ENCODE data around the gene LAMB4. TPM values are rescaled to one million over a fixed set of nuclear protein-coding genes. Genes with fewer than 3 reads are reported as not detected.
"Not testable (repeated sequence)": the region's sequence is repeated elsewhere in the genome, so short reads cannot be mapped to it uniquely, and the experiment has no call there.

LAMB4 gene
- total RNA-seq, 2 donors from 2014 or later = 0.26 to 2.0 TPM

DNA sequence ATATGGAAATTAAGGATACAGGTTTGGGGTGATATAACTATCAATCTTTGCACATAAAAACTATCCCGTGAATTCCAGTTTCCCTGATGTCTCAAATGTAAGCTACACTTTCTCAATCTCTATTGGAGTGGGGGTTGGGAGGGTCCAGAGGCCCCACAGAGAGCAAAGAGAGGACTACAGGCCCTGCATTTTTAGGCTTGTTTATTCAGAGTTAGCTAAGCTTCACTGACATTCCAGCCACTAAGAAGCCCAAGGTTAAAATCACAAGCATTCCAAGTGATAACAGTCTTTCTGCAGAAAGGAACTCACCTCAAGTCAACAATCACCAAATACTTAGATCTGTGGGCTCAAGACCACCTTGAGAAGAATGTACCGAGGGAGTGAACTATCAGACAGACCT, 95.6 kb downstream of the LAMB4 start:
- ATAC-seq (peak; percentile 48), DNase-seq (no peak)
- TF ChIP-seq POLR2A (IDR thresholded peaks at IDR 0.05) = no peak
- TF ChIP-seq, protein P1, sequence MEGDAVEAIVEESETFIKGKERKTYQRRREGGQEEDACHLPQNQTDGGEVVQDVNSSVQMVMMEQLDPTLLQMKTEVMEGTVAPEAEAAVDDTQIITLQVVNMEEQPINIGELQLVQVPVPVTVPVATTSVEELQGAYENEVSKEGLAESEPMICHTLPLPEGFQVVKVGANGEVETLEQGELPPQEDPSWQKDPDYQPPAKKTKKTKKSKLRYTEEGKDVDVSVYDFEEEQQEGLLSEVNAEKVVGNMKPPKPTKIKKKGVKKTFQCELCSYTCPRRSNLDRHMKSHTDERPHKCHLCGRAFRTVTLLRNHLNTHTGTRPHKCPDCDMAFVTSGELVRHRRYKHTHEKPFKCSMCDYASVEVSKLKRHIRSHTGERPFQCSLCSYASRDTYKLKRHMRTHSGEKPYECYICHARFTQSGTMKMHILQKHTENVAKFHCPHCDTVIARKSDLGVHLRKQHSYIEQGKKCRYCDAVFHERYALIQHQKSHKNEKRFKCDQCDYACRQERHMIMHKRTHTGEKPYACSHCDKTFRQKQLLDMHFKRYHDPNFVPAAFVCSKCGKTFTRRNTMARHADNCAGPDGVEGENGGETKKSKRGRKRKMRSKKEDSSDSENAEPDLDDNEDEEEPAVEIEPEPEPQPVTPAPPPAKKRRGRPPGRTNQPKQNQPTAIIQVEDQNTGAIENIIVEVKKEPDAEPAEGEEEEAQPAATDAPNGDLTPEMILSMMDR (IDR thresholded peaks at IDR 0.05) = no peak
- intact Hi-C loops (cut with DNase I) = no loop called here
- Histone ChIP-seq H3K4me3 (no peak overlapping the region), H3K36me3 (replicated peaks in 1 of 2; ENCODE audit: insufficient read depth in 1 of 2, low read depth in 2 of 2) (no peaks in the 10 kb centered on the region), H3K4me1 (peaks cover 18% of the 10 kb centered on the region), H3K9me3 (no peaks in the 10 kb centered on the region), H3K27ac (peak overlapping the region in 1 of 4 donors; percentile 58), H3K27me3 (no peaks in the 10 kb centered on the region)
- WGBS, 2 donors = 56 to 61% methylated on average over 2 of the region's 2 CpGs

DNA sequence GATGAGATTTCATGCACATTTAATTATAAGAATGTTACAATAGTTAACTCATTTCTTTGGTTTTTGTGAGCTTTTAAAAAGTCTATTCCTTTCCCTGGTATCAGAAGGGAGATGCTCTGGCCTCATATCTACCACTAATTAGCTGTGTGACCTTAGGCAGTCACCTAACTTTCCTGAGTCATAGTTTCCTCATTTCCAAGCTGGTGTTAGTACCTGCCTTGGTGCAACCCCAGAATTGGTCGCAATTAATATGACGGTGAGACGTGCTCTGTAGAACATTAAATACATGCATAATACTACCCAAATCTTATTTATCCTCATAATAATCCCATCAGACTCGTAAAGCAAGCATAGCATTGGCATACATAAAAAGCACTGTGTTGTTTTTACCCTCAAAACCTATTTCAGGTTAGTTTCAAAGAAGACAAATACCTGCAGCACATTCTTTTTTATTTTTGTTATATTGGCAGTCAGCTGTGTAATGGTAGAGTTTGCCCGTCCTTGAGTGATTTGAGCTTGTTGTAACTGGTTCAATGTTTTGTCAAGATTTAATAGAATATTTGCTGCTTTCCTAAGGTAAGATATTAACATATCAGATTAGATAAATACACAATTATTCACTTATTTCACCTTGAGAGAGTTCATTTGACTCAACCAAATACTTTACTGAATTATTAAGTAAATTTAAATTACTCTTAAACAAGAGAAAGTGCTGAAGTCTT, 96.2 kb downstream of the LAMB4 start:
- Histone ChIP-seq H3K27ac (peak overlapping the region in 2 of 4 donors; percentile 24 to 58), H3K27me3 (no peaks in the 10 kb centered on the region), H3K4me1 (peaks cover 18% of the 10 kb centered on the region), H3K9me3 (no peaks in the 10 kb centered on the region), H3K4me3 (no peak overlapping the region), H3K36me3 (replicated peaks in 1 of 2; ENCODE audit: insufficient read depth in 1 of 2, low read depth in 2 of 2) (no peaks in the 10 kb centered on the region)
- TF ChIP-seq, protein P1 (IDR thresholded peaks at IDR 0.05) = no peak
- TF ChIP-seq POLR2A (IDR thresholded peaks at IDR 0.05) = no peak
- intact Hi-C loops (cut with DNase I) = no loop called here
- ATAC-seq (no peak), DNase-seq (no peak)
- WGBS, 2 donors = 61 to 67% methylated on average over 5 of the region's 5 CpGs

DNA sequence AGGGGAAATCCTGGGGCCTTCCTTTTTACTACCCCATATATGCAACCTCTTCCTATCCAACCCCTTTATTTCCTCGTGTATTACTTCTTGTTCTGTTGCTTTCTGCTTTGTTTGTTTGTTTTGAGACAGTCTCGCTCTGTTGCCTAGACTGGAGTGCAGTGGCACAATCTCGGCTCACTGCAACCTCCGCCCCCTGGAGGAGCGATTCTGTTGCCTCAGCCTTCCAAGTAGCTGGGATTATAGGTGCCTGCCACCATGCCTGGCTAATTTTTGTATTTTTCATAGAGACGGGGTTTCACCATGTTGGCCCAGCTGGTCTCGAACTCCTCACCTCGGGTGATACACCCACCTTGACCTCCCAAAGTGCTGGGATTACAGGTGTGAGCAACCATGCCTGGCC, 96.9 kb downstream of the LAMB4 start:
- intact Hi-C loops (cut with DNase I); ATAC-seq; DNase-seq; H3K27me3 ChIP-seq; H3K9me3 ChIP-seq; H3K4me3 ChIP-seq; H3K36me3 ChIP-seq (replicated peaks in 1 of 2; ENCODE audit: insufficient read depth in 1 of 2, low read depth in 2 of 2): not testable (repeated sequence)
- peak overlapping the region in 2 of 4 donors; percentile 21 to 58 for H3K27ac ChIP-seq
- WGBS, 2 donors = 84 to 86% methylated on average over 8 of the region's 8 CpGs
- H3K4me1 ChIP-seq = peaks cover 18% of the 10 kb centered on the region

DNA sequence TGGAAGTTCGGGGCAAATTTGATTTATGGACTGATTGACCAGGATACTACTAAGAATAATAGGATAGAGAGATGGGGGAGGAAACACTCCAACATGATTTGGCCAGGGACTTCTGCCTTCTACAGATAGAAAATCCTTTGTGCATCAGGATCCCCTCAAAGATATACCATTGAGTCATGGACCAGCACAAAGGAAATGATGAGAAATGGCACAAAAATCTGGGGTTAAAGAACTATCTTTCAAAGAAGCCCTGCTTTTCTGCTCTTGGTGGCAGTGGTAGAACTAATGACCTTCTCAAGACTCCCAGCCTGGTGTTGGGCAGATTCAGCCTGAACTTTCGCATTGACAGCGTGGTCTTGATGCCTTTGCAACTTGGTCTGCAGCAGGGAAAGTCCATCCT, 99.6 kb downstream of the LAMB4 start:
- TF ChIP-seq, protein P1 (IDR thresholded peaks at IDR 0.05) = no peak
- TF ChIP-seq POLR2A (IDR thresholded peaks at IDR 0.05) = no peak
- intact Hi-C loops (cut with DNase I) = no loop called here

DNA sequence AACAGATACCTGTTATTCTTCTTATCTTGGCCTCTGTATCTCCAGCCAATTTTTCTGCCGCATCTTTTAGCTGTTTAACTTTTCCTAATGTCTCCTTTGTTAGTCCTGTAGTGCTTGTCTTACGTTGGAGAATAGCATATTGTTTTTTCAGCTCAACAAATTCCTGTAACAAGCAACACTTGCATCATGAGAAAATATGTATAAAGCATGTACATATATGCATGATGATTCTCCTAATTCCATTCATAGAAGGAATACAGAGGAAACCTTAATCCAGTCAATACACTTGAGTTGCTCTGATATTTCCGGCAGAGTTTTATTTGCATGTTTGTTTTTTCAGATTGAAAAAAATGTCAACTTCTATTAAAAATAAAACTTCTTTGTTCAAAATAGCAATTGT, 101.1 kb downstream of the LAMB4 start:
- DNase-seq (no peak), ATAC-seq (no peak)
- TF ChIP-seq, protein P1 (IDR thresholded peaks at IDR 0.05) = no peak
- TF ChIP-seq POLR2A (IDR thresholded peaks at IDR 0.05) = no peak
- H3K36me3 ChIP-seq (replicated peaks in 1 of 2; ENCODE audit: insufficient read depth in 1 of 2, low read depth in 2 of 2) = no peaks in the 10 kb centered on the region
- intact Hi-C loops (cut with DNase I) = no loop called here
- WGBS, 2 donors = 86 to 89% methylated on average over 3 of the region's 3 CpGs
- no peak overlapping the region for H3K4me3 ChIP-seq
- H3K27ac ChIP-seq = no peak overlapping the region
- no peaks in the 10 kb centered on the region for H3K9me3 ChIP-seq
- no peaks in the 10 kb centered on the region for H3K27me3 ChIP-seq
- H3K4me1 ChIP-seq = peaks cover 7% of the 10 kb centered on the region

More for the DNA sequence above, 99.6 kb downstream of the LAMB4 start:
- Histone ChIP-seq H3K9me3 (no peaks in the 10 kb centered on the region), H3K4me3 (no peak overlapping the region), H3K36me3 (replicated peaks in 1 of 2; ENCODE audit: insufficient read depth in 1 of 2, low read depth in 2 of 2) (no peaks in the 10 kb centered on the region), H3K27me3 (no peaks in the 10 kb centered on the region), H3K27ac (no peak overlapping the region), H3K4me1 (peaks cover 18% of the 10 kb centered on the region)
- ATAC-seq = no peak
- WGBS, 2 donors = 92% methylated on average over 3 of the region's 3 CpGs
- no peak for DNase-seq

Data from body of pancreas (tissue), 4 donors.